HEK293 (cell line): ENCODE data around the gene PRR15L.
"Not testable (repeated sequence)": the region's sequence is repeated elsewhere in the genome, so short reads cannot be mapped to it uniquely, and the experiment has no call there.

ENCODE experiments used
- CTCF ChIA-PET: fragments of 350-600 bp; formaldehyde crosslinking; extraction: SDS; loops from one replicate; lab custom pipeline; 2021; ENCODE audit warnings: antibody characterized with exemption; lab: Yijun Ruan, JAX
- POLR2A ChIA-PET: fragments of 300-600 bp; formaldehyde crosslinking; extraction: SDS; loops from one replicate; lab custom pipeline; 2020; ENCODE audit warnings: antibody characterized with exemption, inconsistent platforms; lab: Yijun Ruan, JAX
- H3K27ac ChIP-seq: fragments of 200-500 bp; sonication (Bioruptor generic); 2 replicates; pipeline ENCODE4 v1.5.1; 2014; ENCODE audit warnings: low read depth, low read length, control low read depth, inconsistent platforms; ENCODE audit errors: extremely low read depth
- H3K36me3 ChIP-seq, 2 experiments: fragments of 200-500 bp in 1 of 2; sonication (Bioruptor generic) in 1 of 2; 1 replicate in 1 of 2; 2 replicates in 1 of 2; pipeline ENCODE4 v1.5.1; 2014 to 2017; ENCODE audit warnings: inconsistent platforms in 2 of 2, low read length in 2 of 2; ENCODE audit not compliant: control insufficient read depth in 2 of 2, insufficient read depth in 1 of 2
- H3K4me1 ChIP-seq: fragments of 200-500 bp; sonication (Bioruptor generic); 2 replicates; pipeline ENCODE4 v1.5.1; 2014; ENCODE audit warnings: mild to moderate bottlenecking, low read length, inconsistent platforms; ENCODE audit not compliant: control insufficient read depth, insufficient read depth
- H3K4me3 ChIP-seq: 2 replicates; pipeline ENCODE4 v1.5.1; 2011; ENCODE audit warnings: low read depth, mild to moderate bottlenecking, control low read depth, low read length, moderate library complexity
- H3K9me3 ChIP-seq: fragments of 200-500 bp; sonication (Bioruptor generic); 2 replicates; pipeline ENCODE4 v1.5.1; 2014; ENCODE audit warnings: low read depth, low read length, inconsistent platforms; ENCODE audit not compliant: control insufficient read depth, insufficient read depth
- EGR2 ChIP-seq: fragments of 450-650 bp; formaldehyde crosslinking; IDR thresholded peaks from 2 replicates; pipeline ENCODE4 v1.5.1; 2016; ENCODE audit warnings: low read depth, missing biosample characterization, missing genetic modification characterization
- GLIS2 ChIP-seq: fragments of 450-650 bp; formaldehyde crosslinking; IDR thresholded peaks from 2 replicates; pipeline ENCODE4 v1.5.1; 2016; ENCODE audit warnings: missing biosample characterization, missing genetic modification characterization
- IKZF3 ChIP-seq: fragments of 450-650 bp; IDR thresholded peaks from 2 replicates; pipeline ENCODE4 v1.5.0; 2018; ENCODE audit warnings: missing biosample characterization, mild to moderate bottlenecking, missing genetic modification characterization, moderate library complexity
- PRDM2 ChIP-seq: fragments of 450-650 bp; formaldehyde crosslinking; IDR thresholded peaks from 2 replicates; pipeline ENCODE4 v1.5.1; 2016; ENCODE audit warnings: missing biosample characterization, missing genetic modification characterization, borderline replicate concordance
- TCF7L2 ChIP-seq: IDR thresholded peaks from 2 replicates; pipeline ENCODE4 v1.6.1; 2011; ENCODE audit warnings: low read depth, mild to moderate bottlenecking, inconsistent platforms, low read length, moderate library complexity, borderline replicate concordance
- ZBTB17 ChIP-seq: fragments of 450-650 bp; formaldehyde crosslinking; IDR thresholded peaks from 2 replicates; pipeline ENCODE4 v1.5.1; 2016; ENCODE audit warnings: missing biosample characterization, missing genetic modification characterization
- ZBTB44 ChIP-seq: fragments of 450-650 bp; IDR thresholded peaks from 2 replicates; pipeline ENCODE4 v1.5.1; 2018; ENCODE audit warnings: missing biosample characterization, mild to moderate bottlenecking, missing genetic modification characterization
- ZBTB6 ChIP-seq: fragments of 450-650 bp; formaldehyde crosslinking; IDR thresholded peaks from 2 replicates; pipeline ENCODE4 v1.5.1; 2017; ENCODE audit warnings: missing biosample characterization, missing genetic modification characterization
- ZFP3 ChIP-seq: fragments of 450-650 bp; formaldehyde crosslinking; IDR thresholded peaks from 2 replicates; pipeline ENCODE4 v1.5.1; 2016; ENCODE audit warnings: low read depth, missing biosample characterization, missing genetic modification characterization
- ZNF121 ChIP-seq: fragments of 450-650 bp; formaldehyde crosslinking; IDR thresholded peaks from 2 replicates; pipeline ENCODE4 v1.5.1; 2016; ENCODE audit warnings: missing biosample characterization, missing genetic modification characterization
- ZNF133 ChIP-seq: fragments of 450-650 bp; formaldehyde crosslinking; IDR thresholded peaks from 2 replicates; pipeline ENCODE4 v1.5.1; 2016; ENCODE audit warnings: missing biosample characterization, missing genetic modification characterization
- ZNF175 ChIP-seq: fragments of 450-650 bp; formaldehyde crosslinking; IDR thresholded peaks from 2 replicates; pipeline ENCODE4 v1.5.1; 2016; ENCODE audit warnings: missing biosample characterization, missing genetic modification characterization
- ZNF335 ChIP-seq: fragments of 450-650 bp; formaldehyde crosslinking; conservative IDR thresholded peaks from 2 replicates; pipeline ENCODE4 v1.5.1; 2016; ENCODE audit warnings: missing biosample characterization, missing genetic modification characterization
- ZNF362 ChIP-seq: fragments of 450-650 bp; formaldehyde crosslinking; IDR thresholded peaks from 2 replicates; pipeline ENCODE4 v1.5.1; 2016; ENCODE audit warnings: missing biosample characterization, missing genetic modification characterization
- ZNF366 ChIP-seq: fragments of 450-650 bp; formaldehyde crosslinking; conservative IDR thresholded peaks from 2 replicates; pipeline ENCODE4 v1.5.1; 2016; ENCODE audit warnings: missing biosample characterization, missing genetic modification characterization
- ZNF670 ChIP-seq: fragments of 450-650 bp; formaldehyde crosslinking; IDR thresholded peaks from 2 replicates; pipeline ENCODE4 v1.5.1; 2016; ENCODE audit warnings: missing biosample characterization, missing genetic modification characterization, low read depth
- ZNF701 ChIP-seq: fragments of 450-650 bp; formaldehyde crosslinking; IDR thresholded peaks from 2 replicates; pipeline ENCODE4 v1.5.1; 2016; ENCODE audit warnings: missing biosample characterization, missing genetic modification characterization
- ZNF785 ChIP-seq: fragments of 450-650 bp; formaldehyde crosslinking; IDR thresholded peaks from 2 replicates; pipeline ENCODE4 v1.5.1; 2016; ENCODE audit warnings: missing biosample characterization, missing genetic modification characterization
- ZSCAN18 ChIP-seq: fragments of 450-650 bp; formaldehyde crosslinking; IDR thresholded peaks from 2 replicates; pipeline ENCODE4 v1.5.1; 2016; ENCODE audit warnings: missing biosample characterization, missing genetic modification characterization

PRR15L gene

GRCh38 chr17:48002266-48002915 lies 44.7 kb upstream of the PRR15L start:
- peak overlapping the region; percentile 42; the same call in 1 of the 2 replicates for H3K27ac ChIP-seq
- no peaks in the 10 kb centered on the region for H3K36me3 ChIP-seq
- H3K4me3 ChIP-seq = no peak overlapping the region
- POLR2A ChIA-PET = interaction anchor here (1.2 kb wide), 1 partner anchor 16 kb away, joined by 3 read pairs; no protein-coding TSS in a partner anchor
- CTCF ChIA-PET = interaction anchor here (0.6 to 3.7 kb wide), 8 partner anchors 9 to 169 kb away, joined by 3 to 17 read pairs (median 6); no protein-coding TSS in a partner anchor
- H3K9me3 ChIP-seq = no peaks in the 10 kb centered on the region
- peaks cover 11% of the 10 kb centered on the region; the same call in 1 of the 2 replicates for H3K4me1 ChIP-seq
- TF ChIP-seq ZNF785 (tag by site-specific recombination) = no peak
- TF ChIP-seq ZBTB44 = peak; percentile 84
- TF ChIP-seq ZNF366 (tag by site-specific recombination) = peak; percentile 74
- TF ChIP-seq ZNF335 = peak; percentile 34; the same call in 1 of the 2 replicates
- TF ChIP-seq ZNF133 (tag by site-specific recombination) = peak; percentile 75
- TF ChIP-seq ZSCAN18 (tag by site-specific recombination) = no peak
- 0 out of 2 replicates have a peak, but pooled peaks have one; percentile 32 for TF ChIP-seq IKZF3 (tag by site-specific recombination)
- no peak for TF ChIP-seq ZFP3 (tag by site-specific recombination)

- H3K4me3 ChIP-seq, H3K36me3 ChIP-seq, POLR2A ChIA-PET, H3K27ac ChIP-seq, H3K9me3 ChIP-seq: not testable (repeated sequence)
- CTCF ChIA-PET = interaction anchor here (0.8 to 3.7 kb wide), 5 partner anchors 10 to 53 kb away, joined by 3 to 17 read pairs (median 7); no protein-coding TSS in a partner anchor
- TF ChIP-seq ZNF121 (tag by site-specific recombination) = peak; percentile 96
- peaks cover 11% of the 10 kb centered on the region; the same call in 1 of the 2 replicates for H3K4me1 ChIP-seq
Observed at GRCh38 chr17:48001657-48002056, 44.0 kb upstream of the PRR15L start.

GRCh38 chr17:48001197-48001596 lies 43.5 kb upstream of the PRR15L start:
- Histone ChIP-seq H3K9me3 (no peaks in the 10 kb centered on the region), H3K27ac (no peak overlapping the region), H3K36me3 (no peaks in the 10 kb centered on the region), H3K4me3 (no peak overlapping the region), H3K4me1 (peaks cover 9% of the 10 kb centered on the region; the same call in 1 of the 2 replicates)
- POLR2A ChIA-PET = no interaction called here
- TF ChIP-seq ZNF121 (tag by site-specific recombination) (no peak), ZNF701 (tag by site-specific recombination) (no peak), TCF7L2 (no peak), PRDM2 (tag by site-specific recombination) (no peak), EGR2 (tag by site-specific recombination) (no peak), ZNF175 (tag by site-specific recombination) (no peak), GLIS2 (tag by site-specific recombination) (no peak), ZNF670 (tag by site-specific recombination) (no peak), ZBTB17 (tag by site-specific recombination) (no peak), ZBTB6 (tag by site-specific recombination) (no peak), ZNF362 (tag by site-specific recombination) (no peak)
- CTCF ChIA-PET = interaction anchor here (0.6 to 3.8 kb wide), 7 partner anchors 10 to 54 kb away, joined by 3 to 23 read pairs (median 7); no protein-coding TSS in a partner anchor
